ENCODE measurements around the gene RASSF6. TPM values are rescaled to one million over a fixed set of nuclear protein-coding genes. Genes with fewer than 3 reads are reported as not detected.
A peak's percentile ranks its signal among the peaks of the same experiment; 100 is the strongest.

Gene RASSF6
- total RNA-seq, 2 experiments from 2014 or later: 48.3 to 62.2 TPM

DNA sequence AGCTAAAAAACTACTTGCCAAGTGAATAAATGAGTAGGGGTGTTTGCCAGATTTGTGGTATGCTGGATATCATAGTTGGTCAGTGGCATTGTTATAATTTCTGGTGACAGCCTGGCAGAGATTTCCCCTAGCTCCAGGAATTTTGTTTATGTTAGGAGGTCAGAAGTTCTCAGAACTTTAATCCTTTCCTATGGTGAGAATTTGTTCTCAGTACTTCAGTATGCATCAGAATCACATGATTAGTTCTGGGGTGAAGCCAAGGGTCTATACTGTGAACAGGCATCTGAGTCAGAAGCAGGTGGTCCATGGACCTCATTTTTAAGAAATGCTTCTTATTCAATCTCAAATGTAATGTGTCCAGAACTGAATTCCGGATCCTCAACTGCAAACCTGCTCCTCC lies 10.5 kb downstream of the RASSF6 start:
- Histone ChIP-seq H3K4me3 (ENCODE audit: low read depth, low read length, poor library complexity, severe bottlenecking) (peak overlapping the region; percentile 25), H3K4me1 (ENCODE audit: insufficient read depth, low read length, poor library complexity, severe bottlenecking) (peaks cover 99% of the 10 kb centered on the region), H3K27ac (ENCODE audit: low read depth, low read length, poor library complexity, severe bottlenecking) (peak overlapping the region; percentile 100), H3K9me2 (ENCODE audit: insufficient read depth, low read length) (no peaks in the 10 kb centered on the region), H3K9me3 (ENCODE audit: low read length) (no peaks in the 10 kb centered on the region; the same call in 1 of the 2 replicates), H3K36me3 (ENCODE audit: insufficient read depth, low read length) (peaks cover 88% of the 10 kb centered on the region), H3K4me2 (ENCODE audit: low read length) (peak overlapping the region; percentile 90), H2AFZ (ENCODE audit: low read length) (no peak overlapping the region), H4K20me1 (ENCODE audit: insufficient read depth, low read length) (no peaks in the 10 kb centered on the region), H3K79me2 (ENCODE audit: insufficient read depth, low read depth, low read length) (peaks cover 81% of the 10 kb centered on the region)
- no peak for TF ChIP-seq EZH2phosphoT487 (IDR thresholded peaks at IDR 0.05; ENCODE audit: borderline replicate concordance, low read depth, low read length)
- no peak for TF ChIP-seq CTCF (conservative IDR thresholded peaks at IDR 0.05; ENCODE audit: low read length)
- intact Hi-C loops (cut with micrococcal nuclease; ENCODE audit: unreplicated experiment): loop anchor here (5.0 kb wide), 1 partner anchor 542 kb away; the partner anchor contains the start of gene COX18
- ChIA-PET POLR2A (interaction anchor here (0.5 to 3.1 kb wide), 13 partner anchors 8 to 541 kb away, joined by 3 to 35 read pairs (median 5); partner anchors contain the start of gene RASSF6), CTCF (ENCODE audit: unreplicated experiment) (interaction anchor here (1.0 kb wide), 1 partner anchor 20 kb away, joined by 3 read pairs; no protein-coding TSS in a partner anchor)
- no peak for DNase-seq (ENCODE audit: low spot score)
- BruUV-seq (replicated peaks): no TSS peak

- H3K4me2 ChIP-seq (ENCODE audit: low read length): peak overlapping the region; percentile 90
Measured at GRCh38 chr4:73608689-73609594, 11.3 kb downstream of the RASSF6 start.

More at GRCh38 chr4:73608689-73609594, 11.3 kb downstream of the RASSF6 start:
- Histone ChIP-seq H2AFZ (ENCODE audit: low read length) (no peak overlapping the region), H3K36me3 (ENCODE audit: insufficient read depth, low read length) (peaks cover 86% of the 10 kb centered on the region), H3K79me2 (ENCODE audit: insufficient read depth, low read depth, low read length) (peaks cover 80% of the 10 kb centered on the region), H3K4me3 (ENCODE audit: low read depth, low read length, poor library complexity, severe bottlenecking) (peak overlapping the region; percentile 59), H3K4me1 (ENCODE audit: insufficient read depth, low read length, poor library complexity, severe bottlenecking) (peaks cover 99% of the 10 kb centered on the region), H3K27ac (ENCODE audit: low read depth, low read length, poor library complexity, severe bottlenecking) (peak overlapping the region; percentile 100), H3K9me3 (ENCODE audit: low read length) (no peaks in the 10 kb centered on the region; the same call in 1 of the 2 replicates), H3K9me2 (ENCODE audit: insufficient read depth, low read length) (no peaks in the 10 kb centered on the region), H4K20me1 (ENCODE audit: insufficient read depth, low read length) (no peaks in the 10 kb centered on the region)
- ChIA-PET CTCF (ENCODE audit: unreplicated experiment) (interaction anchor here (1.0 kb wide), 1 partner anchor 19 kb away, joined by 3 read pairs; no protein-coding TSS in a partner anchor), POLR2A (interaction anchor here (0.7 to 3.1 kb wide), 12 partner anchors 8 to 540 kb away, joined by 3 to 35 read pairs (median 5); partner anchors contain the start of gene RASSF6)
- intact Hi-C loops (cut with micrococcal nuclease; ENCODE audit: unreplicated experiment): loop anchor here (5.0 kb wide), 1 partner anchor 542 kb away; the partner anchor contains the start of gene COX18
- no TSS peak for BruUV-seq (replicated peaks)
- TF ChIP-seq EZH2phosphoT487 (IDR thresholded peaks at IDR 0.05; ENCODE audit: borderline replicate concordance, low read depth, low read length) (no peak), CTCF (conservative IDR thresholded peaks at IDR 0.05; ENCODE audit: low read length) (no peak)
- DNase-seq (ENCODE audit: low spot score): peak; percentile 38
